ENCODE results near the gene RBPMS2. TPM values are rescaled to one million over a fixed set of nuclear protein-coding genes. Genes with fewer than 3 reads are reported as not detected.

The RBPMS2 gene
- total RNA-seq, 1 donor from 2014 or later = 4.8 TPM

- no peak for TF ChIP-seq CTCF (IDR thresholded peaks at IDR 0.05)
- Mint-ChIP-seq H3K4me1 (ENCODE audit: unreplicated experiment) (peaks cover 1% of the 10 kb centered on the region), H3K27ac (ENCODE audit: unreplicated experiment) (no peak overlapping the region)
Measured at GRCh38 chr15:64713592-64713991, 61.8 kb downstream of the RBPMS2 start.

DNA sequence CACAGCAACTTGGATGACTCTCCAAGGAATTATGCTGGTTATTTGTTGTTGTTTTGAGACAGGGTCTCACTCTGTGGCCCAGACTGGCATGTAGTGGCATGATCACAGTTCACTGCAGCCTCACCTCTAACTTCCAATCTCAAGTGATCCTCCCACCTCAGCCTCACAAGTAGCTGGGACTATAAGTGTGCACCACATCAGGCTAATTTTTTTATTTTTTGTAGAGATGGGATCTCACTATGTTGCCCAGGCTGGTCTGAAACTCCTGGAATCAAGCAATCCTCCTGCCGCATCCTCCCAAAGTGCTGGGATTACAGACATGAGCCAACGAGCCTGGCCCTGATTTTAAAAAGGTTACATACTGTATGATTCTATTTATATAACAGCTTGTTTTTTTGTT is 63.0 kb downstream of the RBPMS2 start:
- H3K27ac Mint-ChIP-seq (ENCODE audit: unreplicated experiment) = no peak overlapping the region
- no peak for TF ChIP-seq CTCF (IDR thresholded peaks at IDR 0.05)
- H3K9me3 Mint-ChIP-seq (ENCODE audit: unreplicated experiment) = no peaks in the 10 kb centered on the region
- no peak for DNase-seq (ENCODE audit: extremely low spot score, unreplicated experiment)
- H3K4me1 Mint-ChIP-seq (ENCODE audit: unreplicated experiment) = no peaks in the 10 kb centered on the region
- no peak overlapping the region for H3K4me3 Mint-ChIP-seq (ENCODE audit: unreplicated experiment)
- H3K36me3 Mint-ChIP-seq (ENCODE audit: unreplicated experiment) = no peaks in the 10 kb centered on the region
- no peaks in the 10 kb centered on the region for H3K27me3 Mint-ChIP-seq (ENCODE audit: unreplicated experiment)

More at GRCh38 chr15:64713592-64713991, 61.8 kb downstream of the RBPMS2 start:
- no peak for DNase-seq (ENCODE audit: extremely low spot score, unreplicated experiment)
- Mint-ChIP-seq H3K9me3 (ENCODE audit: unreplicated experiment) (no peaks in the 10 kb centered on the region), H3K4me3 (ENCODE audit: unreplicated experiment) (no peak overlapping the region), H3K36me3 (ENCODE audit: unreplicated experiment) (no peaks in the 10 kb centered on the region), H3K27me3 (ENCODE audit: unreplicated experiment) (no peaks in the 10 kb centered on the region)

DNA sequence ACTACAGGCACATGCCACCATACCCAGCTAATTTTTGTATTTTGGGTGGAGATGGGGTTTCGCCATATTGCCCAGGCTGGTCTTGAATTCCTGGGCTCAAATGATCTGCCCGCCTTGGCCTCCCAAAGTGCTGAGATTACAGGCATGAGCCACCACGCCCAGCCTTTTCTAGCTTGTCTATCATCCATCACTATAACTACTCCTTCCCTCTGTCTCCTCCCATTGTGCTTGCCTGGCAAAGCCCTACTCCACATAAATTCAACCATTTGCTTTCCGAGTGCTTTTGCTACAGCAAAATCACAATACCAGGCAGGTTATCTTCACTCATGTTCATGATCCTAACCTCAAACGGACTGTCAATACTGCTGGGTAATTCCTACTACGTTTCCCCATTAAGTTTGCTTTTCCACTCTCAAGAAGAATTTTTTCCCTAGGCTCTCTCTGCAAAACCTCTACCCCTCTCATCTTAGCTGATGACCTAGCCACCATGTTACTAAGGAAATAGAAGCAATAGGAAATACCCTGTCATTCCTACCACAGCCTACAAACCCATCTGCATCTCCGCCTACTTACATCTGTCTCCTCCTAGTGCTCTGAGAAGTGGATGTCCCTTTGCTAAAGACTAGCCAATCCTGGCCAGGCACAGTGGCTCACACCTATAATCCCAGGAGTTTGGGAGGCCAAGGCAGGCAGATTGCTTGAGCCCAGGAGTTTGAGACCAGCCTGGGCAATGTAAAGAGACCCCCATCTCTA is 64.5 kb downstream of the RBPMS2 start:
- H3K27ac Mint-ChIP-seq (ENCODE audit: unreplicated experiment) = no peak overlapping the region
- no peaks in the 10 kb centered on the region for H3K27me3 Mint-ChIP-seq (ENCODE audit: unreplicated experiment)
- H3K9me3 Mint-ChIP-seq (ENCODE audit: unreplicated experiment) = no peaks in the 10 kb centered on the region

DNA sequence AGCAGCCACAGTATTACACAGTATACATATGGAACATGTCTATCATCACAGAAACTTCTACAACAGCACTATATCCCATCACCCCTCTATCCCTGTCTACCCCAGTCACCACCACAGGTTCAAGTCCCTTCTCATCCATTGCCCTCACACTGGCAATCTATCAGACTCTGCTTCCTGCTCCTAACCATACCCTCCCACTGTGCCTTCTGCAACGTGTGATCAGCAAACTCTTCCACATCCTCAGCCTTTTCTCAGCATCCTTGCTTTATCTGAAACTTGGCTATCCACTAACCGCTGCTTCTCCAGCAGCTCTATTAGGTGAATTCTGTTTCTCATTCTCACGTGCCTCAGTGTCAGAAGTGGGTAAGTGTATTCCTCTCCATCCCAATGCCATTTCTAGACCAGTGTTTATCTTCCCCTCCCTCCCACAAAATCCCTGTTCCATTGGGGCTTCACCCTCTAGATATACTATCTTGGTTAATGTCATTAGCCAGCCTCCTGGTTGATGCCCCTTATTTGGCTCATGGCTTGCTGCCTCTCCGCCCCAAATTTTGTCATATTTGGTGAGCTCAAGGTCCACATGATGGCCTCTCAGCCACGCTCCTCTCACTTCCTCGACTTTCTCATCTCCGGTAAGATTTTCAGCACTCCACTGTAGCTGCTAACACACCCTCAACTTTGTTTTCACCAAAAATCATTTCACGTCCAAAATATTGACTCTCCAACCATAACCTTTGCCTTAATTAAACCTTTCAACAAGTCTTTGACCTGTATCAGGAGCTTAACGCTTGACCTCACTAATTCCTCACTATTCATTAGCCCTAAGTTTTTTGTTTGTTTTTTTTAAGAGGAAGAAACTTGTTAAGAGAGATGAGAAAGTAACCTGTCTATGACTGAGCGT is 69.1 kb downstream of the RBPMS2 start:
- Mint-ChIP-seq H3K4me1 (ENCODE audit: unreplicated experiment) (peaks cover 17% of the 10 kb centered on the region), H3K4me3 (ENCODE audit: unreplicated experiment) (no peak overlapping the region)
- no peak for DNase-seq (ENCODE audit: extremely low spot score, unreplicated experiment)

More for the DNA sequence above, 64.5 kb downstream of the RBPMS2 start:
- H3K4me1 Mint-ChIP-seq (ENCODE audit: unreplicated experiment) = no peaks in the 10 kb centered on the region
- no peak for TF ChIP-seq CTCF (IDR thresholded peaks at IDR 0.05)
- no peak for DNase-seq (ENCODE audit: extremely low spot score, unreplicated experiment)
- no peaks in the 10 kb centered on the region for H3K36me3 Mint-ChIP-seq (ENCODE audit: unreplicated experiment)
- no peak overlapping the region for H3K4me3 Mint-ChIP-seq (ENCODE audit: unreplicated experiment)

More for the DNA sequence above, 69.1 kb downstream of the RBPMS2 start:
- no peak for TF ChIP-seq CTCF (IDR thresholded peaks at IDR 0.05)
- Mint-ChIP-seq H3K27me3 (ENCODE audit: unreplicated experiment) (no peaks in the 10 kb centered on the region), H3K36me3 (ENCODE audit: unreplicated experiment) (no peaks in the 10 kb centered on the region), H3K9me3 (ENCODE audit: unreplicated experiment) (no peaks in the 10 kb centered on the region), H3K27ac (ENCODE audit: unreplicated experiment) (no peak overlapping the region)

Measured in osteocyte (in vitro differentiated cells).